Measurements from ENCODE around the gene MATCAP1.

MATCAP1 gene

GRCh38 chr16:67190448-67191399 lies 7.0 kb upstream of the MATCAP1 start:
- no peak for DNase-seq

DNA sequence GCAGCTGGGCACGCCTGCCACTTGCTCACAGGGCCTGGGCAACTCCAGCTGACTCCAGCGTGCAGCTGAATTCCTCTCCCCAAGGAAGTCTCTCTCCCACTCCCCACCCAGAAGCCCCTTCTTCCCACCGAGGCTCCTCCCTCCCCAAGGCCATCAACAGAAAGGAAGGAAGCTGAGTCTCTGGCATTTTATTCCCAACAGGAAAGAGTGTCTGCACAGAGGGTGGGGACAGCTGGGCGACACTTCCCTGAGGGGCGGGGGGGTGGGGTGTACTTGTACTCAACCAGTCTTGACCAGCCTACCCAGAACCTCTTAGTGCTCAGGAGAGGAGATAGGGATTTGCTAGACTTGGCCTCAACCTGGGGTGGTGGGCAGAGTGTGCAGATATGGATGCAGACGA lies 6.3 kb upstream of the MATCAP1 start, which contains the start of gene EXOC3L1:
EXOC3L1 (minus strand) TSS at position 96 of the 400 bp plus-strand sequence. CDS start 460 bp downstream, outside the sequence.
- DNase-seq: no peak

- no peak for DNase-seq
These were observed 5.0 kb upstream of the MATCAP1 start for GRCh38 chr16:67188798-67189197.

- DNase-seq: no peak
These were observed 4.6 kb upstream of the MATCAP1 start for GRCh38 chr16:67188323-67188722.

DNA sequence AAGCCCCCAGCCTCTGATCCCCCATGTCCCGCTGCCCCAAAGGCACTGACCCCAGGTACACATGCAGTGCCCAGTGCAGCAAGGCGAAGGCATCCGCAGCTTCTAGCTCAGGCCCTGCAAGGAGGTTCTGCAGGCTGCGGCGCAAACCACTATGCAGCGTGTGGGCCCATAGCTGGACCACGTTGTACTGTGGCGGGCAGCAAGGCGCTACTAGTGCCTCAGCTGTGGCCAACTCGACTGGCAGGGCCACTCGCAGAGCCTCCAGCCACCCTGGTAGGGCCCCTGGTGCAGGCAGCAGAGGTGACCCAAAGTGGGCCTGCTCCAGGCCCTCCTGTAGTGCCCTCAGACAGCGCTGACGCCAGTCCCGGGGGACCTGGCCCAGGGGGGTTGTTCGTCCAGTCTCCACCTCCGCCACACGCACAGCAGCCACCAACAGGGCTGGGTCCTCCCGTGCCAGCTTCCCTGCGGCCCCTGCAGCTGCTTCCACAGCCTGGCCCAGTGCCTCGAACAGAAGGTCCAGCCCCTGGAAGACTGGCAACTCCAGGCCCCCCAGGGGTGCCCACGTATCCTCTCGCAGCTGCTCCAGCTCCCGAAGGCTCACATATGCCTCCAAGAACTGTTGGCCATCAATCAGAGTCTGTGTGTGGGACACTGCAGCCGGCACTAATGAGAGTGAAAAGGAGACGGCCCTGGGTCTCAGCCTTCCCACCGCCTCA lies 3.6 kb upstream of the MATCAP1 start:
- no peak for DNase-seq

GRCh38 chr16:67186550-67186950 lies 2.8 kb upstream of the MATCAP1 start:
- DNase-seq: no peak

GRCh38 chr16:67185651-67186134 lies 1.9 kb upstream of the MATCAP1 start:
- DNase-seq: no peak

DNA sequence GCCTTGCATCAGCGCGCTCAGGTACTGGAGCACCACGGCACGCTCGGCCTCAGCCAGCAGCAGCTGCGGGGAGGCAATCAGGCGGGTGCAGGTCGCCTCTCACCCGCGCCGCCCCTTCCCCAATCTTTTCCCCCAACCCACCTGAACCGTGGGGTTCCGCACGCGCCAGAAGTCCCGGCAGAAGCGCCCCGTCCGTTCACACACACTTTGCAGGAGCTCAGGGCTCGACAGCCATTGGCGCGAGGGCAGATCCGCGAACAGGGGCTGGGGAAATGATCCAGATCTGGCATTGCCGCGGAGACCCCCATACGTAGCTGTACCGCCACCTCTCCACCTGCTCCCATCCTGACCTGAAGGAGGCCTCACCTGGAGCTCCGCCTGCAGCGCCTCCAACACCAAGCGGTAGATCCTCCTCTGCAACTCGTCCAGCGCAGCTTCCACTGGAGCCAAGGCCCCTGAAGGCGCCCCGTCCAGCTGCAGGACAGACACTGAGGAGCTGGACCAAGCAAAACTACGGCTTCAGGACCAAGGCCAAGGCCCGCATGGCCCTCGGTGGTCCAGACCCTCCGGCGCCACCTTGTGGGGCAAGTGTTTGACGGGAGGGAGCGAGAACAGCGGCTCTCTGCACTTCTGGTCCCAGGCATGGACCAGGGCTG lies 1.4 kb upstream of the MATCAP1 start:
- peak; percentile 68 for DNase-seq

DNA sequence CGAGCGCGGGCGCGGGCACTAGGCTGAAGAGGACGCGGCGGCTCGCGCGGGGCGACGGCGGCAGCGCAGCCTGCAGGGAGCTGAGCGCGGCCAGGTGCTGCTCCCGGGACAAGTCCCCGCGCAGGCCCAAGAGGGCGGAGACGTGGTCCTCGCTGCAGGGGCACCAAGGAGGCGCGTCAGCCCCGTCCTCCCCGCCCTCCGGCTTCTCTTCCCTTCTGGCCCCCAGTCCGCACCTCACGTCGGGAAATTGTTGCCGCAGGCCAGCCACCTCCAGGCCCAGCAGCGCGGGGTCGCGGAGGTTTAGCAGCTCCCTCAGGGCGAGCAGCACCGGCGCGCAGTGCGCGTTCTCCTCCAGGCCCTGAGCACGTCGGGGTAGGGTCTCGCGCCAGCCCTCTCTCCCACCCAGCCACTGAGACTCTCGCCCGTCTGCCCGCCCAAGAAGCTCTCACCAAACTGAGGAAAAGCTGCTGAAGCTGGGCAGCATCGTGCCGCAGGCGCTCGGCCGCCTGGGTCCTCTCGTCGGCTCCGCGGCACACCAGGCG lies 761 bp upstream of the MATCAP1 start:
- no peak for DNase-seq

DNA sequence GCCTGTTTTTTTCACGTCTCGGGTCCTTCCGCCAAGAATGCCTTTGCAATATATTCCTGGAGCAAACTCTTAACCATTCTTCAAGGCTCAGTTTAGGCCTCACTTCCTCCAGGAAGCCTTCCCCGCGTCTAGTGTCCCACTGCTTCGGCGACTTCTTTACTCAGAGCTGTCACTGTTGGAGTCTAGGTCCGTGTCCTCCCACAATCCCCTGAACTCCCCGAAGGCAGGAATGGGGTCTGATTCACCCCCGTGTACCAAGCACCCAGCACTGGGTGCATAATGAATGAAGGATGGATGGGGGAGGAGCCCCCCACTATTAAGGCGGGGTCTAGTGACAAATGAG lies 508 bp downstream of the MATCAP1 start:
- DNase-seq: no peak

GRCh38 chr16:67182288-67182687 lies 1.5 kb downstream of the MATCAP1 start:
- no peak for DNase-seq

DNA sequence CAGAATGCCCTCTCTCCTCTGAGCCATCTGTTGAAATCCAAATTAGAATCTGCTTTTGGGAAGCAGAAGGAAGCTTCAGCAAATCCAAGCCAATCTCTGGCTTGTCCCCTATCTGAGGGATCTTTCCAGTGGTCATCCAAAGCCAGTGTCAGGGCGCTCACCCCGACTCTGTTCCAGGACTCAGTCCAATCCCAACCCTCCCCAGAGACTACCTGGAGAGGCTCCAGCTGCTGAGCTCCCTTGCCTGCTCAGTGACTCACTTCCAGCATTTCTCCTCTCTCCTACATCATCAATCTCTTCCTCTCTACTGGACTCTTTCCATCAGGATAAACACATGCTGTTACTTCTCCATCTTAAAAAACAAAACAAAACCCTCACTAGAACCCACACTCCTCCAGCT lies 2.4 kb downstream of the MATCAP1 start:
- DNase-seq: no peak

GRCh38 chr16:67180166-67180565 lies 3.6 kb downstream of the MATCAP1 start:
- no peak for DNase-seq

GRCh38 chr16:67179421-67180080 lies 4.2 kb downstream of the MATCAP1 start:
- DNase-seq: no peak

DNA sequence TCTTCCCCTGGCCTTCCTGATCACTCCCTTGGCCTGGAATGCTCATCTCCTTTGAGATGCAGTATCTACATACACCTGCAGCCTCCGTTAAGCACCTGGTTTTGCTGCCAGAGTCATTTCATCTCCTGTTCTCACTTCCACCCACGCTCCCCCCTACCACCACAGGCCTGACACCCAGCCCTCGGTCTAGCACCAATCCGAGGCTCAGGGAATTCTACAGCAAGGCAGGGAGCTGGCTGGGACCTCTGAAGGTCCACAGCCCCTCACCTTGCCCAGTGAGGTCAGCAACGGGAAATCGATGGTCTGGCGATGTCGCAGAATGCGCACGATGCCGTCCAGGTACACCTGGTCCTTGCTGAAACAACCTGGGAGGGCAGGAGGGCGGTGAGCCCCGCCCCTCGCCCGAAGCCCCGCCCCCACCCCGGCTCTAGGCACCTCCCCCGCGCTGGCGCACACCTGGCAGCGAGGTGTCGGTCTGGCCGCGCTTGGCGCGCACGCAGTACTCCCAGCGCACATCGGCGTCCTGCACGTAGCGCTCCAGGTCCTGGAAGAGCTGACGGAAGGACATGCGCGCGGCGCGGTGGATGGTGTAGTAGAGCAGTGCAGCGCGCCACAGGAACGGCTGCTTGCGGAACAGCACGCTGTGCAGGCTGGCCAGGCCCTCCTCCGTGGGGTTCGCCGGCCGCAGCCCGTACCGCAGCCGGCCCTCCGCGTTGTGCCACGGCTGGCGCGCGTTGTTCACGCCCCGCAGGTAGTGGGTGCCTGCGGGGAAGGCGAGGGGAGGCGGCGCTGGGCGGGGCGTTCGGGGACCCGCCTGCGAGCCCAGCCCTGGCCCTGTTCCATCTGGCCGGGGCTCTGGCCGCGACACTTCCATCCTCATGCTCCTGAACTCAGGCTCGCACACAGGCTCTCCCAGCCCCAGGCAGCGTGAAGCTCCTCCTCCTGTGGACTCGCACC lies 5.7 kb downstream of the MATCAP1 start:
- peak; percentile 89 for DNase-seq

- no peak for DNase-seq
These were observed 7.1 kb downstream of the MATCAP1 start for GRCh38 chr16:67176662-67177061.

GRCh38 chr16:67174706-67175231 lies 9.0 kb downstream of the MATCAP1 start:
- DNase-seq: no peak

DNA sequence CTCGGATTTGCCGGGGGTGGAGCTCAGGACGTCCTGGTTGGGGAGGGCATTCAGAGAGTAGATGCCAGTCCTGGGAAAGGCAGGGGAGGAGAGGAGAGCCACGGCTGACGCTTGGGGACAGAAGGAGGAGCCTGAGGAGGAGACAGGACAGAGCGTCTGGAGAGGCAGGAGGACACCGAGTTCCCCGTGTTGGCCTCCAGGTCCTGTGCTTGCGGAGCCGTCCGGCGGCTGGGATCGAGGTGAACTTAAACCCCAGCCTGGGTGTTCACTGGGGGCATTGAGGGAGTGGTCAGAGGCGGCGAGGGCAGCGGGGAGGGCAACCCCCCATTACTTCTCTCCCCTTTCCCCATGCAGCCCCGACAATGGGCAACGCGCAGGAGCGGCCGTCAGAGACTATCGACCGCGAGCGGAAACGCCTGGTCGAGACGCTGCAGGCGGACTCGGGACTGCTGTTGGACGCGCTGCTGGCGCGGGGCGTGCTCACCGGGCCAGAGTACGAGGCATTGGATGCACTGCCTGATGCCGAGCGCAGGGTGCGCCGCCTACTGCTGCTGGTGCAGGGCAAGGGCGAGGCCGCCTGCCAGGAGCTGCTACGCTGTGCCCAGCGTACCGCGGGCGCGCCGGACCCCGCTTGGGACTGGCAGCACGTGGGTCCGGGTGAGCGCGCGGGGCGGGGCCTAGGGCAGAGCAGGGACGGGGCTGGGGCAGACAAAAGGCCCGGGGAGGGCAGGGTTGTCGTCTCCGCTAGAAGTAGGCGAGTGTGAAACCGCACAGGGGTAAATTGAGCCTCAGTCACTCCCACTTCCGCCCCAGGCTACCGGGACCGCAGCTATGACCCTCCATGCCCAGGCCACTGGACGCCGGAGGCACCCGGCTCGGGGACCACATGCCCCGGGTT lies 9.7 kb downstream of the MATCAP1 start:
- peak; percentile 77 for DNase-seq

- DNase-seq: no peak
These were observed 10.4 kb downstream of the MATCAP1 start for GRCh38 chr16:67173323-67173722.
